OCI-LY3 (cell line): ENCODE results near the gene ANKRD37.

Experiments
- EZH2phosphoT487 ChIP-seq: fragments of 200-600 bp; shearing (Covaris generic); IDR thresholded peaks from 2 replicates; pipeline ENCODE4 v1.6.1; 2018; ENCODE audit warnings: antibody characterized with exemption, mixed run types, low read depth
- TF ChIP-seq, protein P1 (sequence below): fragments of 200-600, 300-600 bp; sonication (generic); IDR thresholded peaks from 2 replicates; pipeline ENCODE4 v1.5.1; 2014; ENCODE audit warnings: antibody characterized with exemption, low read length, low read depth

GRCh38 chr4:185394568-185395237 is 1.9 kb upstream of the ANKRD37 start:
- TF ChIP-seq, protein P1, sequence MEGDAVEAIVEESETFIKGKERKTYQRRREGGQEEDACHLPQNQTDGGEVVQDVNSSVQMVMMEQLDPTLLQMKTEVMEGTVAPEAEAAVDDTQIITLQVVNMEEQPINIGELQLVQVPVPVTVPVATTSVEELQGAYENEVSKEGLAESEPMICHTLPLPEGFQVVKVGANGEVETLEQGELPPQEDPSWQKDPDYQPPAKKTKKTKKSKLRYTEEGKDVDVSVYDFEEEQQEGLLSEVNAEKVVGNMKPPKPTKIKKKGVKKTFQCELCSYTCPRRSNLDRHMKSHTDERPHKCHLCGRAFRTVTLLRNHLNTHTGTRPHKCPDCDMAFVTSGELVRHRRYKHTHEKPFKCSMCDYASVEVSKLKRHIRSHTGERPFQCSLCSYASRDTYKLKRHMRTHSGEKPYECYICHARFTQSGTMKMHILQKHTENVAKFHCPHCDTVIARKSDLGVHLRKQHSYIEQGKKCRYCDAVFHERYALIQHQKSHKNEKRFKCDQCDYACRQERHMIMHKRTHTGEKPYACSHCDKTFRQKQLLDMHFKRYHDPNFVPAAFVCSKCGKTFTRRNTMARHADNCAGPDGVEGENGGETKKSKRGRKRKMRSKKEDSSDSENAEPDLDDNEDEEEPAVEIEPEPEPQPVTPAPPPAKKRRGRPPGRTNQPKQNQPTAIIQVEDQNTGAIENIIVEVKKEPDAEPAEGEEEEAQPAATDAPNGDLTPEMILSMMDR, result no peak
- TF ChIP-seq EZH2phosphoT487, result no peak
